Thyroid gland (tissue), 4 donors: Measurements from ENCODE around the gene ECHS1. TPM values are rescaled to one million over a fixed set of nuclear protein-coding genes. Genes with fewer than 3 reads are reported as not detected.

Experiments
- DNase-seq, 2 donors: peaks; one replicate each; pipeline ENCODE4 v3.0.0-alpha.2; 2019
- H3K27ac ChIP-seq, 3 donors: fragments of 200-600 bp; sonication (generic); 1 replicate in 2 of 3; 2 replicates in 1 of 3; pipeline ENCODE4 v1.5.1; 2016 to 2019; ENCODE audit warnings: mild to moderate bottlenecking in 1 of 3, moderate library complexity in 1 of 3
- H3K27me3 ChIP-seq: fragments of 200-600 bp; sonication (generic); one replicate; pipeline ENCODE4 v1.5.1; 2019
- H3K36me3 ChIP-seq, 2 donors: fragments of 200-600 bp; sonication (generic); one replicate each; pipeline ENCODE4 v1.5.1; 2016 to 2019
- H3K4me1 ChIP-seq, 2 donors: fragments of 200-600 bp; sonication (generic); one replicate each; pipeline ENCODE4 v1.5.1; 2017 to 2019
- H3K4me3 ChIP-seq, 3 donors: fragments of 200-600 bp; sonication (generic); replicated peaks in 1 of 3; 1 replicate in 2 of 3; 2 replicates in 1 of 3; pipeline ENCODE4 v1.5.1; 2016; ENCODE audit warnings: mild to moderate bottlenecking in 1 of 3
- H3K9me3 ChIP-seq: fragments of 200-600 bp; sonication (generic); one replicate; pipeline ENCODE4 v1.5.1; 2017
- POLR2A ChIP-seq, 2 donors: fragments of 450-650 bp; IDR thresholded peaks; one replicate each; pipeline ENCODE4 v1.6.1; 2017; ENCODE audit warnings: antibody characterized with exemption in 2 of 2, mild to moderate bottlenecking in 2 of 2, moderate library complexity in 1 of 2
- WGBS, 2 donors: methylation state at CpG; one replicate each; pipeline ENCODE4 v1.1.5; 2017; 5-methylcytosine and 5-hydroxymethylcytosine counted together
- intact Hi-C: fragments of 100-400 bp; cut with DNase I; formaldehyde crosslinking; loops from one replicate; pipeline ENCODE4 v1.15.1; 2023
- total RNA-seq, 4 donors: library from RNA; depleted of rRNA; stranded (reverse); fragments of >200 nt; gene quantifications; one replicate each; pipeline ENCODE4 v1.2.3, GENCODE V29; 2016
- TF ChIP-seq, protein P1 (sequence below), 6 experiments: fragments of 200-600 bp in 3 of 6; fragments of 450-650 bp in 3 of 6; sonication (generic) in 3 of 6; IDR thresholded peaks; one replicate each; pipeline ENCODE4 v1.5.1; 2016 to 2019; ENCODE audit warnings: antibody characterized with exemption in 6 of 6, mild to moderate bottlenecking in 2 of 6, inconsistent platforms in 1 of 6, moderate library complexity in 1 of 6

ECHS1 gene
- total RNA-seq, 4 donors from 2014 or later: 73.9 to 135 (median 99.5) TPM

DNA sequence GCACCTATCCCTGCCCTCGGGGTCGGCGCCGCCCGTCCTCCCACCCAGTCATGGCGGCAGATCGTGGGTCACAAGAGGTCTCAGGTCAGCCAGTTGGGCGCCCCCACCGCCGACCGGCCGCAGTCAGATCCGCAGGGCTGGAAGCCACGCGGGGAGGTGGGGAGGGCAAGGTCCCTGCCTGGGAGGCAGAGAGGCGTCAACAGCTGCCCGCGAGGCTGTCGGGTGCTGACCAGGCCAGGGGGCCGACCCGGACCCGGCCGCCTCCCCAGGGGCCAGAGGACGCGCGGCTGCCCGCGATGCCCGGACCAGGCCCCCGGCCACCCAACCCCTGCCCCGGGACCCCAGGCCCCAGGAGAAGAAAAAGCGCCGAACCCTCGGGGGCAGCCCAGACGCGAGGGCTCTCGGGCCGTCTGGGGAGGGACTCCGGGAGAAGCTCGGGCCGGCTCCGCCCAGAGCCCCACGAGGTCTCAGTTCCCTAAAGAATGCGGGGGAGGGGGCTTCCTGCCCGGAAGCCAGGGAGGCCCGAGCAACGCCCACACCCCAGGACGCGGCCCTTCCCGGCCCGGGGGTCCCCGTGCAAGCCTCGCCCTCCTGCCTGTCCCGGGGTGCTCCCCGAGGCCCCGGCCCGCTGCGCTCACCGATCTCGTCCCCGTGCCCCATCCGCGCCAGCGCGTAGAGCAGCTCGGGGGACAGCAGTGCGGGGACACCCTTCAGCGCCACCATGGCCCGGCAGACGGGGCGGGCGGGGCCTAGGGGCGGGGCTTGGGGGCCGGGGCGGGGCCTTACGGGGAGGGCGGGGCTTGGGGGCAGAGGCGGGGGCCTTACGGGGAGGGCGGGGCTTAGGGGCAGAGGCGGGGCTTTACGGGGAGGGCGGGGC lies 15.6 kb downstream of the ECHS1 start, which contains the start of gene FUOM:
Gene FUOM, minus strand, starts transcription at position 735 of the 877 bp plus-strand sequence. Its CDS starts 12 bp downstream, at position 723.
- H3K27ac ChIP-seq: peak within 1 kb of the TSS in 1 of 3 donors; percentile 49

DNA sequence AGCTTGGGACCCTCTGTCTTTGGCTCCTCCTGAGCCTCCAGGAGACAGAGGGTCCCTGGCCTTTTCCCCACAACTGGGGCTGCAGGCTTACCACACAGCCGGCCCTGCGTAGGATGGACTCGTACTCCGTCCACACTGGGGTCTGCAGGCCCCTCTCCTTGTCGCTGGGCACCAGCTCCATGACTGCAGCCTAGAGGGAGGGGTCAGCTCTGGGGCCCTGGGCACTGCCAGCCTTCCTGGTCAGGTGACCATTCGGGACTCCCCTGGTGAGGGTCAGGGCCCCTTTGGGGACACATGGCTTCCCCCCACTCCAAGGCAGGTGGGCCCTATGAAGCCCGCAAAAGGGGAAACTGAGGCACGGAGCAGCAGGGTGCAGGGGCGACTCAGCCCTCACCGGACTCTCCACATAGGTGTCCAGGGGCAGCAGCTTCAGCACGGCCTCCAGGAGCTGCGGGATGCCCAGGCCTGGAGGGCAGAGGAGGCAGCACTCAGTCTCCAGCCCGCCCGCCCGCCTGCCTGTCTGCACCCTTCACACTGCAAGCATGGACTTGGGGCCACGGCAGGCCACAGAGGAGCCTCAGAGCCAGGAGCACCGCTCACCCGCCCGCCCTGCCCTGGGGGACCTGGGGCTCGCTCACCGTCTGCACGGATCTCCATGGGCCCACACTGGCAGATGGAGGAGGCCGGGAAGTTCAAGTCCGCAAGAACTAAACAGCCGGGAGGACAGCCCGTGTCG lies 16.4 kb downstream of the ECHS1 start:
- Histone ChIP-seq H3K4me1 (peaks cover 0 to 15% of the 10 kb centered on the region in 2 donors), H3K27me3 (no peaks in the 10 kb centered on the region), H3K4me3 (peak overlapping the region in 1 of 3 donors; percentile 56), H3K27ac (no peak overlapping the region), H3K9me3 (no peaks in the 10 kb centered on the region), H3K36me3 (peaks cover 0 to under 1% of the 10 kb centered on the region in 2 donors)
- WGBS, 2 donors: 61 to 69% methylated on average over 8 to 13 of the region's 27 CpGs
- intact Hi-C loops: no loop called here
- no peak for DNase-seq
- no peak for TF ChIP-seq POLR2A (IDR thresholded peaks at IDR 0.05)
- TF ChIP-seq, protein P1, sequence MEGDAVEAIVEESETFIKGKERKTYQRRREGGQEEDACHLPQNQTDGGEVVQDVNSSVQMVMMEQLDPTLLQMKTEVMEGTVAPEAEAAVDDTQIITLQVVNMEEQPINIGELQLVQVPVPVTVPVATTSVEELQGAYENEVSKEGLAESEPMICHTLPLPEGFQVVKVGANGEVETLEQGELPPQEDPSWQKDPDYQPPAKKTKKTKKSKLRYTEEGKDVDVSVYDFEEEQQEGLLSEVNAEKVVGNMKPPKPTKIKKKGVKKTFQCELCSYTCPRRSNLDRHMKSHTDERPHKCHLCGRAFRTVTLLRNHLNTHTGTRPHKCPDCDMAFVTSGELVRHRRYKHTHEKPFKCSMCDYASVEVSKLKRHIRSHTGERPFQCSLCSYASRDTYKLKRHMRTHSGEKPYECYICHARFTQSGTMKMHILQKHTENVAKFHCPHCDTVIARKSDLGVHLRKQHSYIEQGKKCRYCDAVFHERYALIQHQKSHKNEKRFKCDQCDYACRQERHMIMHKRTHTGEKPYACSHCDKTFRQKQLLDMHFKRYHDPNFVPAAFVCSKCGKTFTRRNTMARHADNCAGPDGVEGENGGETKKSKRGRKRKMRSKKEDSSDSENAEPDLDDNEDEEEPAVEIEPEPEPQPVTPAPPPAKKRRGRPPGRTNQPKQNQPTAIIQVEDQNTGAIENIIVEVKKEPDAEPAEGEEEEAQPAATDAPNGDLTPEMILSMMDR (IDR thresholded peaks at IDR 0.05): no peak

More for the DNA sequence above, 15.6 kb downstream of the ECHS1 start, which contains the start of gene FUOM:
- Histone ChIP-seq H3K4me1 (peaks cover 0 to 15% of the 10 kb centered on the region in 2 donors), H3K27me3 (no peaks in the 10 kb centered on the region), H3K9me3 (no peaks in the 10 kb centered on the region), H3K4me3 (peak within 1 kb of the TSS in 2 of 3 donors; percentile 22 to 56), H3K36me3 (peaks cover 1 to 9% of the 10 kb centered on the region in 2 donors)
- WGBS, 2 donors: 3 to 10% methylated on average over 10 to 12 of the region's 83 CpGs
- DNase-seq: peak; percentile 20 to 36
- intact Hi-C loops: no loop called here
- TF ChIP-seq POLR2A (IDR thresholded peaks at IDR 0.05): no peak
- TF ChIP-seq, protein P1 (IDR thresholded peaks at IDR 0.05): no peak

DNA sequence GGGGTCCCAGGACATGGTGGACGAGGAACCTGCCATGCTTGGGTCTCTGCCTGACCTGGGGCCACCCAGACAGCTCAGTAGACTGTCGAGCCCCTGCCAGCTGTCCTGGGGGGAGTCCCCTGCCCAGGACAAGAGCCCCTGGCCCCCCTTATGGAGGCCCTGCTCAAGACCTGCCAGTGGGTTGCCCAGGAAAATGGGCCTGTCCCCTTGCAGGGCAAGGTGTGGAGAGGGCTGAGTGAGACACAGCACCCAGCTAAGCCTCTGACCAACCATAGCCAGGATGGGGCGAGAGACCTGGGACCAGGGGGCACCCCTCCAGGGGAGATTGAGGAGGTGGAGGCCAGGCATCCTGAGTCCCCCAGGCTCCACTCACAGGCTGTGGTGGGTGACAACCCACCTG lies 17.2 kb downstream of the ECHS1 start:
- no peak overlapping the region for H3K27ac ChIP-seq
- no peaks in the 10 kb centered on the region for H3K9me3 ChIP-seq
- DNase-seq: no peak
- TF ChIP-seq, protein P1 (IDR thresholded peaks at IDR 0.05): no peak
- TF ChIP-seq POLR2A (IDR thresholded peaks at IDR 0.05): no peak
- H3K27me3 ChIP-seq: no peaks in the 10 kb centered on the region
- WGBS, 2 donors: 100% methylated on average over 2 of the region's 3 CpGs; no CpG with 5 or more reads in 1 of the 2 donors
- intact Hi-C loops: no loop called here
- H3K4me3 ChIP-seq: no peak overlapping the region
- no peaks in the 10 kb centered on the region for H3K36me3 ChIP-seq
- H3K4me1 ChIP-seq: peaks cover 0 to 15% of the 10 kb centered on the region in 2 donors

DNA sequence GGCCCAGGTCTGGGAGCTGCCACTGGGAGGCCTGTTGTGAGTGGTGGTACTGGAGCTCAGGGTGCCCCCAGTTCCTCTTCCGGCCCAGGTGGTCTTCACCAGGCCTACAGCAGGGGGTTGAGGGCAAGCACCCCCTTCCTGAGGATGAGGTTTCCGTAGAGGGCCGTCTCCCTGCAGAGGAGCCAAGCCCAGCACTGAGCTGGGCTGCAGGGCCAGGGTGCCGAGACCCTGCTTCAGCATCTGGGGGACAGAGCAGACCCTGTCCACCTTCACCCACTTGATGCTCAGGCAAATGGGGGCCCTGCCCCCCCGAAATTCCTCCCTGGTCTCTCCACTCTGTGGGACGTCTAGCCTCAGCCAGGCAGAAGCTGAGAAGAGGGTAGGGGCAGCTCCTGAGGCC lies 17.9 kb downstream of the ECHS1 start:
- H3K27ac ChIP-seq: no peak overlapping the region
- 97 to 100% methylated on average over 4 to 5 of the region's 6 CpGs for WGBS, 2 donors
- H3K4me1 ChIP-seq: peaks cover 0 to 15% of the 10 kb centered on the region in 2 donors
- TF ChIP-seq POLR2A (IDR thresholded peaks at IDR 0.05): no peak
- TF ChIP-seq, protein P1 (IDR thresholded peaks at IDR 0.05): no peak
- intact Hi-C loops: no loop called here
- H3K9me3 ChIP-seq: no peaks in the 10 kb centered on the region
- H3K27me3 ChIP-seq: no peaks in the 10 kb centered on the region
- H3K4me3 ChIP-seq: no peak overlapping the region
- no peak for DNase-seq
- H3K36me3 ChIP-seq: no peaks in the 10 kb centered on the region
